ENCODE results near the gene GTF2F2. TPM values are rescaled to one million over a fixed set of nuclear protein-coding genes. Genes with fewer than 3 reads are reported as not detected.

The GTF2F2 gene
- total RNA-seq, 1 donor: 19.9 TPM

GRCh38 chr13:45333251-45333976 is 213.1 kb downstream of the GTF2F2 start:
- Histone ChIP-seq H4K20me1 (ENCODE audit: insufficient read depth, low read length) (peaks cover 49% of the 10 kb centered on the region), H3K4me2 (ENCODE audit: insufficient read depth, low read length) (peak overlapping the region; percentile 8)

More at GRCh38 chr13:45333251-45333976, 213.1 kb downstream of the GTF2F2 start:
- DNase-seq (ENCODE audit: insufficient read length, low spot score, missing footprints): no peak
- peaks cover 84% of the 10 kb centered on the region for H3K4me1 ChIP-seq (ENCODE audit: insufficient read depth, low read length)
- H3K9me3 ChIP-seq (ENCODE audit: low read depth, low read length): no peaks in the 10 kb centered on the region
- H3K27ac ChIP-seq (ENCODE audit: low read depth, low read length): peak overlapping the region; percentile 58
- no peak overlapping the region for H3K4me3 ChIP-seq (ENCODE audit: insufficient read depth, low read length)
- no peak overlapping the region for H2AFZ ChIP-seq (ENCODE audit: low read length)
- peaks cover 35% of the 10 kb centered on the region for H3K36me3 ChIP-seq (ENCODE audit: insufficient read depth, low read length)
- H3K79me2 ChIP-seq (ENCODE audit: insufficient read depth, low read length): peaks cover 16% of the 10 kb centered on the region
- no peak for TF ChIP-seq CTCF (IDR thresholded peaks at IDR 0.05; ENCODE audit: extremely low read depth, low read depth, low read length)
- H3K27me3 ChIP-seq (ENCODE audit: insufficient read depth, low read length): no peaks in the 10 kb centered on the region

Small RNA genes within 50 kb of the gene (small RNA-seq; reads per million reads assigned to genes)
- not detected for gene AL138693.1
- not detected for gene AL138963.2

Other genes starting within 250 kb of the GTF2F2 start
- gene NUFIP1, start 131.0 kb upstream of the GTF2F2 start, total RNA-seq: 2.4 and 3.3 TPM in 2 replicates
- 23.3 and 25.0 TPM in 2 replicates for gene GPALPP1, start 131.0 kb upstream of the GTF2F2 start, total RNA-seq
- gene KCTD4, start 80.5 kb downstream of the GTF2F2 start, total RNA-seq: under 0.01 TPM in 2 replicates
- gene TPT1, start 220.7 kb downstream of the GTF2F2 start, total RNA-seq: 2,232 and 2,713 TPM in 2 replicates